SHP77 (cell line): Measurements from ENCODE around the gene NLN.
"Not testable (repeated sequence)": the region's sequence is repeated elsewhere in the genome, so short reads cannot be mapped to it uniquely, and the experiment has no call there.

Experiments
- DNase-seq, 2 experiments: peaks; one replicate each; lab custom pipeline; 2025; lab: John Stamatoyannopoulos, UW

Gene NLN

DNA sequence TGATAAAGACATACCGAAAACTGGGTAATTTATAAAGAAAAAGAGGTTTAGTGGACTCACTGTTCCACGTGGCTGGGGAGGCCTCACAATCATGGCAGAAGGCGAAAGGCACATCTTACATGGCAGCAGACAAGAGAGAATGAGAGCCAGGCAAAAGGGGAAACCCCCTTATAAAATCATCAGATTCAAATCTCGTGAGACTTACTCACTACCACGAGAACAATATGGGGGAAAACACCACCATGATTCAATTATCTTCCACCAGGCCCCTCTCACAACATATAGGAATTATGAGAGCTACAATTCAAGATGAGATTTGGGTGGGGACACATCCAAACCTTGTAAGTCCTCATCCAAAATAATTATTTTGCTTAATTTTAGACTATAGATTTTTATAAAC is 149.8 kb downstream of the NLN start:
- not testable (repeated sequence) for DNase-seq

GRCh38 chr5:65873181-65873750 is 151.3 kb downstream of the NLN start:
- DNase-seq = no peak

- DNase-seq = no peak
Measured at GRCh38 chr5:65874241-65874640, 152.2 kb downstream of the NLN start.

DNA sequence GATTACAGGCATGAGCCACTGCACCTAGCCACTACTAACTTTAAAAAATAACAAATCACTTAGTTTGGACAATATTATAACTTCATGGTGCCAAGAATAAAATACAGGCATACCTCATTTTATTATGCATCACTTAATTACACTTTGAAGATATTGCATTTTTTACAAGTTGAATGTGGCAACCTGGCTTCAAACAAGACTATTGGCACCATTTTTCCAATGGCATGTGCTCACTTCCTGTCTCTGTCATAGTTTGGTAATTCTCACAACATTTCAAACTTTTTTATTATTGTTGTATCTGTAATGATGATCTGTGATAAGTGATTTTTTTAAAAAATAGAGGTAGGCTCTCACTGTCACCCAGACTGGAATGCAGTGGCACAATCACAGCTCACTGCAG is 154.5 kb downstream of the NLN start:
- DNase-seq = no peak

- DNase-seq = no peak
Measured at GRCh38 chr5:65876970-65877369, 155.0 kb downstream of the NLN start.
